ENCODE results near the gene DGKH.

DGKH gene

GRCh38 chr13:42048342-42048683 is at the start of gene DGKH:
TSS of gene DGKH (plus strand) at chr13:42048648. CDS start at chr13:42048774, 126 bp downstream.
- TF ChIP-seq CTCF (IDR thresholded peaks at IDR 0.05), result no peak

- no peak for TF ChIP-seq CTCF (IDR thresholded peaks at IDR 0.05)
Observed at GRCh38 chr13:42000846-42001245, 47.6 kb upstream of the DGKH start.

GRCh38 chr13:42001580-42001979 is 46.9 kb upstream of the DGKH start:
- no peak for TF ChIP-seq CTCF (IDR thresholded peaks at IDR 0.05)

GRCh38 chr13:42002066-42002465 is 46.4 kb upstream of the DGKH start:
- no peak for TF ChIP-seq CTCF (IDR thresholded peaks at IDR 0.05)

- TF ChIP-seq CTCF (IDR thresholded peaks at IDR 0.05), result no peak
Observed at GRCh38 chr13:42007844-42008243, 40.6 kb upstream of the DGKH start.

GRCh38 chr13:42009057-42009456 is 39.4 kb upstream of the DGKH start:
- no peak for TF ChIP-seq CTCF (IDR thresholded peaks at IDR 0.05)

- TF ChIP-seq CTCF (IDR thresholded peaks at IDR 0.05), result no peak
Observed at GRCh38 chr13:42011601-42012350, 36.7 kb upstream of the DGKH start.

- TF ChIP-seq CTCF (IDR thresholded peaks at IDR 0.05), result no peak
Observed at GRCh38 chr13:42014119-42014518, 34.3 kb upstream of the DGKH start.
